Measurements from ENCODE around the gene CDH13. TPM values are rescaled to one million over a fixed set of nuclear protein-coding genes. Genes with fewer than 3 reads are reported as not detected.

CDH13 gene
- total RNA-seq, 1 donor from 2014 or later, result 2.3 TPM

DNA sequence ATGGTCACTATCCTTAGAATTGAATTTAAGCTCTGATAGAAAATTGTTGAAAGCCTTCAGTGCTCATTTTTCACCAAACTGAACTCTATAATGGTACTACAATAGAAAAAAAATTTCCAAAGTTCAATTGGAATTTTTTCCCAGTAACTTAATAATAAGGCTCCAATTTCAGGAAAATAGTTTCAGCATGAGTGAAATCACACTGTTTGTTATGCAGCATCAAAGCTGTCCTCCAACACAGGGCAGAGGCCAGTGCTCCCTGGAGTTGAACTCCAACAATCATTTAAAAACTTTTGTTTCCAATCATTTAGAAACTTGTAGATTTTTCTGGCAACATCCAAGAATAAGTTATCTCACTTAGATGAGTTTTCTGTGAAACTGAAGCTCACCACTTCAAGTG, 1077.9 kb downstream of the CDH13 start:
- no peak for DNase-seq (ENCODE audit: low spot score)
- H3K4me1 Mint-ChIP-seq (ENCODE audit: unreplicated experiment), result no peaks in the 10 kb centered on the region
- no peaks in the 10 kb centered on the region for H3K36me3 Mint-ChIP-seq (ENCODE audit: low read depth, unreplicated experiment)
- H3K4me3 Mint-ChIP-seq (ENCODE audit: unreplicated experiment), result no peak overlapping the region
- peaks cover 5% of the 10 kb centered on the region for H3K27me3 Mint-ChIP-seq (ENCODE audit: unreplicated experiment)
- no peak overlapping the region for H3K27ac Mint-ChIP-seq (ENCODE audit: unreplicated experiment)
- TF ChIP-seq, protein P1, sequence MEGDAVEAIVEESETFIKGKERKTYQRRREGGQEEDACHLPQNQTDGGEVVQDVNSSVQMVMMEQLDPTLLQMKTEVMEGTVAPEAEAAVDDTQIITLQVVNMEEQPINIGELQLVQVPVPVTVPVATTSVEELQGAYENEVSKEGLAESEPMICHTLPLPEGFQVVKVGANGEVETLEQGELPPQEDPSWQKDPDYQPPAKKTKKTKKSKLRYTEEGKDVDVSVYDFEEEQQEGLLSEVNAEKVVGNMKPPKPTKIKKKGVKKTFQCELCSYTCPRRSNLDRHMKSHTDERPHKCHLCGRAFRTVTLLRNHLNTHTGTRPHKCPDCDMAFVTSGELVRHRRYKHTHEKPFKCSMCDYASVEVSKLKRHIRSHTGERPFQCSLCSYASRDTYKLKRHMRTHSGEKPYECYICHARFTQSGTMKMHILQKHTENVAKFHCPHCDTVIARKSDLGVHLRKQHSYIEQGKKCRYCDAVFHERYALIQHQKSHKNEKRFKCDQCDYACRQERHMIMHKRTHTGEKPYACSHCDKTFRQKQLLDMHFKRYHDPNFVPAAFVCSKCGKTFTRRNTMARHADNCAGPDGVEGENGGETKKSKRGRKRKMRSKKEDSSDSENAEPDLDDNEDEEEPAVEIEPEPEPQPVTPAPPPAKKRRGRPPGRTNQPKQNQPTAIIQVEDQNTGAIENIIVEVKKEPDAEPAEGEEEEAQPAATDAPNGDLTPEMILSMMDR (IDR thresholded peaks at IDR 0.05; ENCODE audit: unreplicated experiment), result no peak
- H3K9me3 Mint-ChIP-seq (ENCODE audit: unreplicated experiment), result no peaks in the 10 kb centered on the region

DNA sequence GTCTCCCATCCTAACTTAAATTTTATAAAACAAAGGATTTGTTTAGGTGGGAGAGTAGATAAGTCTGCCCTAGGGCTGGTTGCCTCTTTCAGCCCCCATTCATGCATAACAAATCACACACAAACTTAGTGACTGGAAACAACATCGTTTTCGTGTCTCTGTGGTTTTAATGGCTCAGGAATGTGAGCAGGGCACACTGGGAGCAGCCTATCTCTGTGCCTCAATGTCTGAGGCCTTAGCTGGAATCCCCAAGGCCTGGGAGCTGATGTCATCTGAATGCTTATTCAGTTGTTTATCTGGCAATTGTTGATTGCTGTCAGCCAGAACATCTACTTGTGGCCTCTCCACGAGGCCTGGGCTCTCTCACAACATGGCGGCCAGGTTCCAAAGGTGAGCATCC, 1079.1 kb downstream of the CDH13 start:
- no peaks in the 10 kb centered on the region for H3K9me3 Mint-ChIP-seq (ENCODE audit: unreplicated experiment)
- H3K27me3 Mint-ChIP-seq (ENCODE audit: unreplicated experiment), result peaks cover 5% of the 10 kb centered on the region
- H3K4me3 Mint-ChIP-seq (ENCODE audit: unreplicated experiment), result no peak overlapping the region
- no peaks in the 10 kb centered on the region for H3K4me1 Mint-ChIP-seq (ENCODE audit: unreplicated experiment)
- no peak for DNase-seq (ENCODE audit: low spot score)
- H3K27ac Mint-ChIP-seq (ENCODE audit: unreplicated experiment), result no peak overlapping the region
- TF ChIP-seq, protein P1 (IDR thresholded peaks at IDR 0.05; ENCODE audit: unreplicated experiment), result no peak
- H3K36me3 Mint-ChIP-seq (ENCODE audit: low read depth, unreplicated experiment), result no peaks in the 10 kb centered on the region

- H3K9me3 Mint-ChIP-seq (ENCODE audit: unreplicated experiment), result no peaks in the 10 kb centered on the region
- TF ChIP-seq, protein P1 (IDR thresholded peaks at IDR 0.05; ENCODE audit: unreplicated experiment), result no peak
- peaks cover 5% of the 10 kb centered on the region for H3K27me3 Mint-ChIP-seq (ENCODE audit: unreplicated experiment)
- no peak overlapping the region for H3K27ac Mint-ChIP-seq (ENCODE audit: unreplicated experiment)
- DNase-seq (ENCODE audit: low spot score), result no peak
- peaks cover 3% of the 10 kb centered on the region for H3K4me1 Mint-ChIP-seq (ENCODE audit: unreplicated experiment)
- no peaks in the 10 kb centered on the region for H3K36me3 Mint-ChIP-seq (ENCODE audit: low read depth, unreplicated experiment)
- H3K4me3 Mint-ChIP-seq (ENCODE audit: unreplicated experiment), result no peak overlapping the region
Measured at GRCh38 chr16:83706394-83706793, 1079.6 kb downstream of the CDH13 start.

- peaks cover 5% of the 10 kb centered on the region for H3K27me3 Mint-ChIP-seq (ENCODE audit: unreplicated experiment)
- no peak for DNase-seq (ENCODE audit: low spot score)
- no peaks in the 10 kb centered on the region for H3K36me3 Mint-ChIP-seq (ENCODE audit: low read depth, unreplicated experiment)
- peaks cover 3% of the 10 kb centered on the region for H3K4me1 Mint-ChIP-seq (ENCODE audit: unreplicated experiment)
- no peaks in the 10 kb centered on the region for H3K9me3 Mint-ChIP-seq (ENCODE audit: unreplicated experiment)
- TF ChIP-seq, protein P1 (IDR thresholded peaks at IDR 0.05; ENCODE audit: unreplicated experiment), result no peak
- no peak overlapping the region for H3K4me3 Mint-ChIP-seq (ENCODE audit: unreplicated experiment)
- no peak overlapping the region for H3K27ac Mint-ChIP-seq (ENCODE audit: unreplicated experiment)
Measured at GRCh38 chr16:83711069-83711468, 1084.3 kb downstream of the CDH13 start.

- Mint-ChIP-seq H3K27ac (ENCODE audit: unreplicated experiment) (no peak overlapping the region), H3K27me3 (ENCODE audit: unreplicated experiment) (no peaks in the 10 kb centered on the region), H3K9me3 (ENCODE audit: unreplicated experiment) (no peaks in the 10 kb centered on the region), H3K4me1 (ENCODE audit: unreplicated experiment) (peaks cover 8% of the 10 kb centered on the region), H3K36me3 (ENCODE audit: low read depth, unreplicated experiment) (no peaks in the 10 kb centered on the region), H3K4me3 (ENCODE audit: unreplicated experiment) (no peak overlapping the region)
- no peak for DNase-seq (ENCODE audit: low spot score)
- TF ChIP-seq, protein P1 (IDR thresholded peaks at IDR 0.05; ENCODE audit: unreplicated experiment), result no peak
Measured at GRCh38 chr16:83713597-83713996, 1086.8 kb downstream of the CDH13 start.

Measured in endothelial cell (in vitro differentiated cells).